GM12865 (cell line): ENCODE measurements around the gene CKMT2.

ENCODE experiments used
- DNase-seq: peaks from one replicate; pipeline ENCODE4 v3.0.0; 2010; ENCODE audit warnings: low read depth
- H3K4me3 ChIP-seq: 2 replicates; pipeline ENCODE4 v1.5.1; 2011; ENCODE audit warnings: mild to moderate bottlenecking, low read depth, low read length, control low read depth
- TF ChIP-seq, protein P1 (sequence below): IDR thresholded peaks from 2 replicates; pipeline ENCODE4 v1.5.1; 2011; ENCODE audit warnings: low read length, control low read depth, low read depth, inconsistent platforms; ENCODE audit not compliant: insufficient read depth; ENCODE audit errors: missing control alignments

The CKMT2 gene

DNA sequence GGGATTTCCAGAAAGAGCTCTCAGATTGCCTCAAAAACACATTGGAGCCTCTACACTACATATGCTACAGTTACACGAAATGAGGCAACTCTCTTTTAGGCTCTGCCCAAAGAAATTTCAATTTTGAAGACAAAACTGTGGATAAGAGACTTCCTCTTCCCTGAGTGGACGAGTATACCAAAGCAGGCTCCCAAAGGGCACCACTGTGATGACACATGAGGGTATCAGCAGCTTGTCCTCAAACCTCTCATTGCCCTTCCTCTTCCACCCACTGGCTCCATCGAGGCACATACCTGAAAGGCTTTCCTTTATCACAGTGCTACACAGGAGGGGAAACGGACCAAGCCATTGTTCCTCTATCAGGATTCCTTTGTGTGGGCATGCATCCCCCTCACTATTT is 11.3 kb downstream of the CKMT2 start:
- TF ChIP-seq, protein P1, sequence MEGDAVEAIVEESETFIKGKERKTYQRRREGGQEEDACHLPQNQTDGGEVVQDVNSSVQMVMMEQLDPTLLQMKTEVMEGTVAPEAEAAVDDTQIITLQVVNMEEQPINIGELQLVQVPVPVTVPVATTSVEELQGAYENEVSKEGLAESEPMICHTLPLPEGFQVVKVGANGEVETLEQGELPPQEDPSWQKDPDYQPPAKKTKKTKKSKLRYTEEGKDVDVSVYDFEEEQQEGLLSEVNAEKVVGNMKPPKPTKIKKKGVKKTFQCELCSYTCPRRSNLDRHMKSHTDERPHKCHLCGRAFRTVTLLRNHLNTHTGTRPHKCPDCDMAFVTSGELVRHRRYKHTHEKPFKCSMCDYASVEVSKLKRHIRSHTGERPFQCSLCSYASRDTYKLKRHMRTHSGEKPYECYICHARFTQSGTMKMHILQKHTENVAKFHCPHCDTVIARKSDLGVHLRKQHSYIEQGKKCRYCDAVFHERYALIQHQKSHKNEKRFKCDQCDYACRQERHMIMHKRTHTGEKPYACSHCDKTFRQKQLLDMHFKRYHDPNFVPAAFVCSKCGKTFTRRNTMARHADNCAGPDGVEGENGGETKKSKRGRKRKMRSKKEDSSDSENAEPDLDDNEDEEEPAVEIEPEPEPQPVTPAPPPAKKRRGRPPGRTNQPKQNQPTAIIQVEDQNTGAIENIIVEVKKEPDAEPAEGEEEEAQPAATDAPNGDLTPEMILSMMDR: no peak
- no peak for DNase-seq
- no peak overlapping the region for H3K4me3 ChIP-seq

DNA sequence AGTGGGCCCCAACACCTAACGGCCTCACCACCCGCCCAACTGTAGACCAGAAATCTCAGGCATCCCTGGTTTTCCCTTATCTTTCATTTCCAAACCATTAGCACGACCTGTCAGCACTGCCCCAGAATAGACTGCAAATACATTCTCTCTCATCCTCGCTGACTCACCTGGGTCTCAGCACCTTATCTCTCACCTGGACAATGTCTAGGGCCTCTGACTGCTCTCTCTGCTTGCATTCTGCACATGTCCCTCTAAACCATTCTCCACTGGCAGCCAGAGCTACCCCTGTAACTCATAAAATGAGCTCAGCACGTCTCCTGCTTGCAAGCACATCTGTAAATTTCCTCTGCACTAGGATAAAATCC is 12.7 kb downstream of the CKMT2 start:
- DNase-seq: no peak
- H3K4me3 ChIP-seq: no peak overlapping the region
- TF ChIP-seq, protein P1: no peak

DNA sequence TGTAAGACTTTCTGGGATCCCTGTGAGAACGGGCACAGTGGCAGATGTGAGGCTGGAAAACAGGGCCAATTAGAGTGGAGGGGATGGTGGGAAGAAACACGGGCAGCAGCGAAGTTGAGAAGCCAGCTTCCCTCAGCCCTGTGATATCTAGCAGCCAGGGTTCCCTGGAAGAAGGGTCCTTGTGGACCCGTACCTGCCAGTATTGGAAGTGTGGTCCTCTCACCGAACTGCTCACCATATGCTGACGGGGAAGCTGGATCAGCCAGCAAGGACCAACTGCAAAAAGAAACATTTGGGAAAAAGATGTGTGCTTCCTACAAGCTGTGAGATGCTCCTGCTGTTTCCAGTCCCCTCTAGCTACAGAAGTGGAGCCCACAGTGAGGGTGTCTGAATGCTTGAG is 13.6 kb downstream of the CKMT2 start:
- TF ChIP-seq, protein P1: no peak
- no peak for DNase-seq
- H3K4me3 ChIP-seq: no peak overlapping the region

DNA sequence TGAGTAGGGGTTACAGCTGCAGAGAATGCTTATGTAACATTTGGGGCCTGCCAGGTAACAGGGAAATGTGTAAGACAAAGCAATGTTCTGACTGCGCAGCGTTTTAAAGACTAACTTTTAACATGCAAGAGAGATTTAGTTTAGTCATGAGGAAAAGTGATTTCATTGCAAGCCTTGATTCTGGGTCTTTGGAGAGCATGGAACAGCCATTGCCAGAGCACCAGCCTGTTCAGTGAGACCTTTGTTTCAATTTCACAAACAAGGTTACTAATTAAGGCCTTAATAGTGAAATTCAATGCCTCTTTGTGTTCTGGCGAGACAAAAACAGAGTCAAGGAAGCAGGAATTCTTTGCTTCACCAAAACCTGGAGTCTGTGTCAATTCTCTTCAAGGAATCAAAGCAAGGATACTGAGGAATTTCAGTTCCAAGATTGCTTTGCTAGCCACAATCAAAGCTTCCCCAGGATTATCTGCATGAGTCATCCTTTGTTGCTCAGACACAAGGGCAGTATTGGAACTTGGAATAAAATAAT is 14.4 kb downstream of the CKMT2 start:
- no peak for DNase-seq
- no peak overlapping the region for H3K4me3 ChIP-seq
- TF ChIP-seq, protein P1: no peak

DNA sequence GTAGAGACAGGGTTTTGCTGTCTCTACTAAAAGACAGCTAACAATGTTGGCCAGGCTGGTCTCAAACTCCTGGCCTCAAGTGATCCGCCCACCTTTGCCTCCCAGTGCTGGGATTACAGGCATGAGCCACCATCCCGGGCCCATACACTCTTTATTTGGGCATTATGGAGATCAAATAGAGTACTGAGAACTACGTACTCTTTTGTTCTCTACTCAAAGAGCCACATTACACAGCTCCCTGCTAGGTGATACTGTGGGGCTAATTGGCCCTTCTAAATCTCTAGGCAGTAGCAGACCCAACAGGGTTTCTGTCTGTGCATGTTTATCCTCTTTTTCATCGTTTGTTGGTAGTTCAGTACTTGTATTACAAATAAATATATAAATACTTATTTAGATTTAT is 16.1 kb downstream of the CKMT2 start:
- no peak for DNase-seq
- TF ChIP-seq, protein P1: no peak

DNA sequence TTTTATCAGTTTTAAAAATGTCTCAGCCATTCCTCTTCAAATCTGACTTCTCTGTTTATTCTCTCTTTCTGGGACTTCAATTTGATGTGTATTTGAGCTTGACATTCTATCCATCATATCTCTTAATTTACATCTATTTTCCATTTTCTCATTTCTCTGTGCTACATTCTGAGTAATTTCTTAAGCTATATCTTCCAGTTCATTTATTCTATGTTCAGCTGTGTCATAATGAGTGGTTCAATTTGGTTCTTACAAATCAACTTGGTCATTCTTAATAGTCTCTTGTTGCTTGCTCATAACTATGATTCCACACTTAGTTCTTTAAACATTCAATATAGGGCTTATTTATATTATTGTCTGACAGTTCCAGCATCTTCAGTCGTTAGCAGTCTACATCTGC is 16.9 kb downstream of the CKMT2 start:
- TF ChIP-seq, protein P1: no peak
- H3K4me3 ChIP-seq: no peak overlapping the region
- no peak for DNase-seq

More for the DNA sequence above, 16.1 kb downstream of the CKMT2 start:
- no peak overlapping the region for H3K4me3 ChIP-seq

DNA sequence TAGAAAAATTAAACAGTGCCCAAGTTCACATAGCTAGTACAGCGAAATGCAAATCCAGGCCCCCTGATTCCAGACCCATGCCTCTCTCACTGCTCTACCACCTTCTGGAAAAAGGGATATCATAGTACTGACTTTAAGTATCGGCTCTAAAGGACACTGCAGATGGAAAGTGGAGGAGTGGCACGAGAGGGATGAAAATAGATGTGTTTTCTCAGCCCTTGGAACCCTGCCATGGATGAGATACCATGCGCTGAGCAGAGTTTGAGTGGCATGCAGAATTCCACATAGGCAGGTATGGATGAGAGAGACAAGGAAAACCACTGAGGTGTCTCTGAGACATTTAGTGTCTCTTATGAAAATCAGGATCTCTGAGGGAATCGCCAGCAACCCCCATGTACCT is 18.8 kb downstream of the CKMT2 start:
- no peak overlapping the region for H3K4me3 ChIP-seq
- DNase-seq: no peak
- TF ChIP-seq, protein P1: no peak
